Neutrophil (primary cell): ENCODE results near the gene TUBA4B.

Experiments
- H3K27ac ChIP-seq: fragments of 200-600 bp; sonication (generic); 2 replicates; pipeline ENCODE4 v1.5.1; 2016; ENCODE audit warnings: mild to moderate bottlenecking, moderate library complexity
- H3K27me3 ChIP-seq: fragments of 200-600 bp; sonication (generic); 2 replicates; pipeline ENCODE4 v1.6.0; 2016; ENCODE audit warnings: mild to moderate bottlenecking
- H3K36me3 ChIP-seq: fragments of 200-600 bp; sonication (generic); 2 replicates; pipeline ENCODE4 v1.5.1; 2017
- H3K4me1 ChIP-seq, 2 experiments: fragments of 200-600 bp in 1 of 2; sonication (generic) in 1 of 2; 1 replicate in 1 of 2; 2 replicates in 1 of 2; pipeline versions ENCODE4 v1.5.1 to v1.6.1; 2013 to 2016; ENCODE audit warnings: low read depth in 1 of 2, low read length in 1 of 2, mild to moderate bottlenecking in 1 of 2, moderate library complexity in 1 of 2; ENCODE audit not compliant: control insufficient read depth in 1 of 2, insufficient read depth in 1 of 2
- H3K4me3 ChIP-seq, 2 experiments: fragments of 200-600 bp in 1 of 2; sonication (generic) in 1 of 2; 1 replicate in 1 of 2; 2 replicates in 1 of 2; pipeline ENCODE4 v1.5.1; 2013 to 2016; ENCODE audit warnings: low read depth in 1 of 2, low read length in 1 of 2, mild to moderate bottlenecking in 1 of 2, moderate library complexity in 1 of 2
- H3K9me3 ChIP-seq: fragments of 200-600 bp; sonication (generic); 2 replicates; pipeline ENCODE4 v1.5.1; 2016
- CTCF ChIP-seq: fragments of 200-600 bp; sonication (generic); IDR thresholded peaks from 2 replicates; pipeline ENCODE4 v1.5.1; 2016; ENCODE audit warnings: antibody characterized with exemption

TUBA4B gene

GRCh38 chr2:219215871-219216534 is 37.0 kb upstream of the TUBA4B start:
- TF ChIP-seq CTCF, result no peak
- Histone ChIP-seq H3K27ac (no peak overlapping the region), H3K4me1 (peaks cover 45 to 52% of the 10 kb centered on the region in 2 experiments), H3K36me3 (peaks cover 44% of the 10 kb centered on the region), H3K9me3 (no peaks in the 10 kb centered on the region), H3K27me3 (peaks cover 29% of the 10 kb centered on the region), H3K4me3 (no peak overlapping the region)

GRCh38 chr2:219216535-219216915 is 36.5 kb upstream of the TUBA4B start:
- Histone ChIP-seq H3K27me3 (peaks cover 29% of the 10 kb centered on the region), H3K27ac (no peak overlapping the region), H3K4me3 (no peak overlapping the region), H3K4me1 (peaks cover 45 to 50% of the 10 kb centered on the region in 2 experiments), H3K9me3 (no peaks in the 10 kb centered on the region), H3K36me3 (peaks cover 50% of the 10 kb centered on the region)
- no peak for TF ChIP-seq CTCF

GRCh38 chr2:219218217-219218731 is 34.8 kb upstream of the TUBA4B start:
- Histone ChIP-seq H3K4me3 (peak overlapping the region; percentile 84 to 89), H3K4me1 (peaks cover 44 to 46% of the 10 kb centered on the region in 2 experiments), H3K27ac (peak overlapping the region; percentile 69), H3K9me3 (no peaks in the 10 kb centered on the region), H3K27me3 (peaks cover 29% of the 10 kb centered on the region), H3K36me3 (peaks cover 58% of the 10 kb centered on the region)
- no peak for TF ChIP-seq CTCF

GRCh38 chr2:219218732-219219701 is 34.0 kb upstream of the TUBA4B start, which contains the start of gene ABCB6:
ABCB6 (minus strand) TSS chr2:219218958; CDS start chr2:219218673, 285 bp downstream.
- Histone ChIP-seq H3K4me3 (peak within 1 kb of the TSS; percentile 84 to 89), H3K4me1 (peaks cover 43 to 45% of the 10 kb centered on the region in 2 experiments), H3K36me3 (peaks cover 62% of the 10 kb centered on the region), H3K9me3 (no peaks in the 10 kb centered on the region), H3K27ac (peak within 1 kb of the TSS; percentile 69), H3K27me3 (peaks cover 29% of the 10 kb centered on the region)
- TF ChIP-seq CTCF, result peak; percentile 30

- Histone ChIP-seq H3K4me1 (peaks cover 53 to 55% of the 10 kb centered on the region in 2 experiments), H3K9me3 (no peaks in the 10 kb centered on the region), H3K36me3 (peaks cover 64% of the 10 kb centered on the region), H3K27ac (no peak overlapping the region), H3K4me3 (no peak overlapping the region), H3K27me3 (peaks cover 29% of the 10 kb centered on the region)
- TF ChIP-seq CTCF, result no peak
Observed at GRCh38 chr2:219219784-219220532, 33.1 kb upstream of the TUBA4B start.
